KOPT-K1 (cell line): Measurements from ENCODE around the gene MYO1F.
"Not testable (repeated sequence)": the region's sequence is repeated elsewhere in the genome, so short reads cannot be mapped to it uniquely, and the experiment has no call there.

Source experiments
- H3K27ac ChIP-seq: fragments of 200-600 bp; sonication (generic); 2 replicates; pipeline ENCODE4 v1.5.1; 2016; ENCODE audit warnings: antibody characterized with exemption, mild to moderate bottlenecking, low read depth, low read length; ENCODE audit not compliant: poor library complexity, severe bottlenecking
- H3K36me3 ChIP-seq: fragments of 200-600 bp; sonication (generic); 2 replicates; pipeline ENCODE4 v1.5.1; 2017; ENCODE audit warnings: antibody characterized with exemption, mild to moderate bottlenecking, low read length, moderate library complexity; ENCODE audit not compliant: insufficient read depth
- H3K9me3 ChIP-seq: fragments of 200-600 bp; sonication (generic); 2 replicates; pipeline ENCODE4 v1.5.1; 2017; ENCODE audit warnings: antibody characterized with exemption, low read length, mild to moderate bottlenecking; ENCODE audit not compliant: insufficient read depth, poor library complexity, severe bottlenecking

MYO1F gene

GRCh38 chr19:8528500-8528899 is 48.7 kb downstream of the MYO1F start:
- H3K36me3 ChIP-seq, result no peaks in the 10 kb centered on the region
- no peak overlapping the region for H3K27ac ChIP-seq
- H3K9me3 ChIP-seq, result no peaks in the 10 kb centered on the region

GRCh38 chr19:8526345-8527091 is 50.7 kb downstream of the MYO1F start:
- Histone ChIP-seq H3K27ac (no peak overlapping the region), H3K9me3 (no peaks in the 10 kb centered on the region), H3K36me3 (no peaks in the 10 kb centered on the region)

- Histone ChIP-seq H3K9me3 (no peaks in the 10 kb centered on the region), H3K27ac (no peak overlapping the region), H3K36me3 (no peaks in the 10 kb centered on the region)
Observed at GRCh38 chr19:8525401-8525684, 51.9 kb downstream of the MYO1F start.

GRCh38 chr19:8519388-8519787 is 57.9 kb downstream of the MYO1F start:
- Histone ChIP-seq H3K36me3 (no peaks in the 10 kb centered on the region), H3K27ac (no peak overlapping the region), H3K9me3 (no peaks in the 10 kb centered on the region)

GRCh38 chr19:8518536-8518935 is 58.7 kb downstream of the MYO1F start:
- no peaks in the 10 kb centered on the region for H3K9me3 ChIP-seq
- no peaks in the 10 kb centered on the region for H3K36me3 ChIP-seq
- H3K27ac ChIP-seq, result peak overlapping the region; percentile 61

- Histone ChIP-seq H3K36me3 (no peaks in the 10 kb centered on the region), H3K9me3 (no peaks in the 10 kb centered on the region), H3K27ac (peak overlapping the region; percentile 61)
Observed at GRCh38 chr19:8517551-8518442, 59.4 kb downstream of the MYO1F start.

GRCh38 chr19:8515317-8515716 is 61.9 kb downstream of the MYO1F start:
- Histone ChIP-seq H3K27ac (peak overlapping the region; percentile 97), H3K9me3 (no peaks in the 10 kb centered on the region)

GRCh38 chr19:8514505-8515009 is 62.7 kb downstream of the MYO1F start:
- Histone ChIP-seq H3K36me3 (peaks cover 11% of the 10 kb centered on the region), H3K27ac (peak overlapping the region; percentile 97)
- H3K9me3 ChIP-seq, result not testable (repeated sequence)

More at GRCh38 chr19:8515317-8515716, 61.9 kb downstream of the MYO1F start:
- peaks cover 10% of the 10 kb centered on the region for H3K36me3 ChIP-seq

- H3K27ac ChIP-seq, result peak within 1 kb of the TSS; percentile 97
- peaks cover 13% of the 10 kb centered on the region for H3K36me3 ChIP-seq
- H3K9me3 ChIP-seq, result no peaks in the 10 kb centered on the region
Observed at GRCh38 chr19:8513687-8514504, 63.3 kb downstream of the MYO1F start, which contains the start of gene ZNF414. ZNF414 (minus strand) TSS chr19:8514167; CDS start chr19:8514046, 121 bp downstream.

- H3K9me3 ChIP-seq, result no peaks in the 10 kb centered on the region
- H3K27ac ChIP-seq, result peak overlapping the region; percentile 97
- peaks cover 15% of the 10 kb centered on the region for H3K36me3 ChIP-seq
Observed at GRCh38 chr19:8513036-8513686, 64.1 kb downstream of the MYO1F start.

- Histone ChIP-seq H3K27ac (peak overlapping the region; percentile 97), H3K36me3 (peaks cover 15% of the 10 kb centered on the region), H3K9me3 (no peaks in the 10 kb centered on the region)
Observed at GRCh38 chr19:8512115-8512967, 64.9 kb downstream of the MYO1F start.

- peaks cover 15% of the 10 kb centered on the region for H3K36me3 ChIP-seq
- H3K9me3 ChIP-seq, result no peaks in the 10 kb centered on the region
- H3K27ac ChIP-seq, result no peak overlapping the region
Observed at GRCh38 chr19:8511573-8512101, 65.6 kb downstream of the MYO1F start.

- H3K9me3 ChIP-seq, result no peaks in the 10 kb centered on the region
- H3K36me3 ChIP-seq, result peaks cover 15% of the 10 kb centered on the region
- H3K27ac ChIP-seq, result no peak overlapping the region
Observed at GRCh38 chr19:8510589-8511115, 66.6 kb downstream of the MYO1F start.
